ENCODE results near the gene CDX2.
"Not testable (repeated sequence)": the region's sequence is repeated elsewhere in the genome, so short reads cannot be mapped to it uniquely, and the experiment has no call there.

The CDX2 gene

GRCh38 chr13:27965343-27965739, 3.8 kb downstream of the CDX2 start:
- no peak for DNase-seq (ENCODE audit: low spot score)

GRCh38 chr13:27964741-27965323, 4.3 kb downstream of the CDX2 start:
- no peak for DNase-seq (ENCODE audit: low spot score)

- DNase-seq (ENCODE audit: low spot score) = not testable (repeated sequence)
These were observed 4.9 kb downstream of the CDX2 start for GRCh38 chr13:27964206-27964605.

GRCh38 chr13:27963491-27963890, 5.6 kb downstream of the CDX2 start:
- no peak for DNase-seq (ENCODE audit: low spot score)

GRCh38 chr13:27962982-27963381, 6.1 kb downstream of the CDX2 start:
- no peak for DNase-seq (ENCODE audit: low spot score)

- no peak for DNase-seq (ENCODE audit: low spot score)
These were observed 6.8 kb downstream of the CDX2 start for GRCh38 chr13:27962128-27962841.

- DNase-seq (ENCODE audit: low spot score) = no peak
These were observed 7.7 kb downstream of the CDX2 start for GRCh38 chr13:27961227-27962085.

DNA sequence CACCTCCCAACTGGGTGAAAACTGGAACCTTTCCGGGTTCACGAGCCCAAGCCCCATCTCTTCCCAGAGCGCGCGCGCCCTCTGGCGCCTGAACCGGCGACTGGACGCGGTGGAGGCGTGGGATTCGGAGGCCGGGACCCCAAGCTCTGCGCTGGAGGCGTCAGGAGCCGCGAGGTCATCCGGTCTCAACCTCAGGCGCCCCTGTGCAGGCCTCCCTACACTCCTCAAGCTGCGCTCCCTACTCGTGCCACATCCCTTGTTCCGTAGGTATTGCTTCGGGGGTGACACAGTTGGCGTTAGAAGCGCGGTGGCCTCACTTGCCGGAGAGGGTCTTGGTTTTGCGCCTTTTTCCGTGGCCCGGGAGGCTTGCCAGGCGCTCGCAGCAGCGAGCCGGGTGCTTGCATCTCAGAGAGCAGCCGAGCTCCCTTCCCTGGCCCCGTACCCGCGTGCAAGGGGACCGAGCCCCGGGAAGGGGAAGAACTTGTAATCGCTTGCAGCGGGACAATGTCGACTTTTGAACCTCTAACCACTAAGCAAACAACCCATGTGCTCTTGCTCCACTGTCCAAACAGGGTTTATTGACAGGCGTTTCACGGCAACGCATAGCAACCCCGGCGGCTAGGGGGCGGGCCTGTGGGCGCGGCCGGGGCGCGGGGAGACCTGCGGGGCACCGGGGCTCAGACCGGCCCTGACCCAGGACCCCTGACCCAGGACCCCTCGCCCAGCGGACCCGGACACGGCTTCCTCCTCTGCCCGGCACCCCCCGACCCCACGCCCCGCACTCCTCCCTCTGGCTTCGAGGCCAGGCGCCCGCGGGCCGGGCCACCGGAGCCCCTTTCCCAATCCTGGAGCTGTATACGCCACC, 8.5 kb downstream of the CDX2 start:
- no peak for DNase-seq (ENCODE audit: low spot score)

- no peak for DNase-seq (ENCODE audit: low spot score)
These were observed 9.1 kb downstream of the CDX2 start for GRCh38 chr13:27959976-27960361.

DNA sequence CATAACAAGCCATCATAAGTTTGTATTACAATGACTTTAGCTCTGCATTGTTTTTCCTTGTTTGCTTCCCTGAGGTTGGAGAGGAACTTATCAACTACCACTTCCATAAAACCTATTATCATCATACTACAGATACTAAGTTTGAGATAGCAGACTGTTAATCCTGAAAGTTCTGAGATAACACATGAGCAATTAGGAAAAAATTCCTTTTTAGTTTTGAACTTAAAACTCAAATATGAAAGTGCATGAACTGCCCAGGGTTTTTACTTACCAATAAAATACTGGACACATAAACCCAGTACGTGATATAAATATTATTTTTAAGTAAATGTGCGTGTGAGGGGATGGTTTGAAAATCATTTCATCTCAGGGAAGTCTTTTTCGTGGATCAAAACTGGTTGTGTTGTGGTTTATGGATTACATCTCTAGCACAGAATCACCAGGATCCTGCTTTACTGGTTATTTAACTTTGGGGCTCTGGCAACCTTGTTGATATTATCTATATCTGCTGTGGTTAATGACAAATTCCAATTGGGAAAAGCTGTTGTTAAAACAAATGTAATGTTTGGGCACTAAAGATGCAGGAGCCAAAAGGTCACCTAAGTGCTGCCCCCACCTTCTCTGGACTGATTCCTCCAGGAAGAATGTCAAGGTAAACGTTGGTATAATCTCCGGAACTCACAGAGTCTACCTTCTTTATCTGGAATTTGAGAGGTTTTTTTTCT, 12.4 kb downstream of the CDX2 start:
- no peak for DNase-seq (ENCODE audit: low spot score)

GRCh38 chr13:27955014-27955591, 14.0 kb downstream of the CDX2 start:
- DNase-seq (ENCODE audit: low spot score) = no peak

GRCh38 chr13:27954406-27954851, 14.7 kb downstream of the CDX2 start:
- DNase-seq (ENCODE audit: low spot score) = peak; percentile 64

GRCh38 chr13:27953676-27954405, 15.3 kb downstream of the CDX2 start:
- peak; percentile 86 for DNase-seq (ENCODE audit: low spot score)

DNA sequence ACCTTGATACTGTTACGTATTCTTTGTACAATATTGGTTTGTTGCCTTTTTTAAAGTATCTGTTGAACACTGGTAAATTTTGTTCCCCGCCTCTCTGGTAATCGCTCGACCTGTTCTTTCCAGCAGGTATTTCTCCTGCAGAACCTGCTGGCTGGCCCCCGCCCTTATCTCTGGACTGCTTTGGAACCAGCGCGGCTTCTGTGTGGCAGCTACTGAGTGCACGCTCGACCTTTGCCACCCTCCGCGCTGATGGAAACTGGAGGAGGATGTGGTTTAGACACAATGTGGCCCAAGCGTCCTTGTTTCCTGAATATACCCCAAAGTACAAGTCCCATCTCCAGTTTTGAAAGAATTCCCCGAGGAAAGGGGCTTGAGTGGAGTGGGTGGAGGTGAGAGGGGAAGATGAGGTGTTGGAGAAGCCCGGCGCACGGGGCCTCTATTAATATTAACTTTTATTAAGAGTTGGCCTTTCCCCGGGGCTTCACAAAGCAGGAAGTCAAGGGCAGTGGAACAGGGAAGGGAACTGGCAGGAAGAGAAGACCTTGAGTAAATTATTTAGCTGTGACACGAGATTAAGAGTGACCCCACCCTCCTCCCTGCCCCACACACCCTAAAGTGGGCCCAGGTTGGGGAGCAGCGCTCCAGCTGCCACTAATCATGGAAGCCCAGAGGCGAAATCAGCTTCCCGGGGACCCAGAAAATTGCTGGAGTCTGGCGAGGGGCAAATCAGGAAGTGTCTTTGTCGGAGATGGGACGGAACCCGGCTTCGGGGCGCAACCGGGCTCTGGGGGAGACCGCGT, 16.0 kb downstream of the CDX2 start:
- DNase-seq (ENCODE audit: low spot score) = peak; percentile 49

DNA sequence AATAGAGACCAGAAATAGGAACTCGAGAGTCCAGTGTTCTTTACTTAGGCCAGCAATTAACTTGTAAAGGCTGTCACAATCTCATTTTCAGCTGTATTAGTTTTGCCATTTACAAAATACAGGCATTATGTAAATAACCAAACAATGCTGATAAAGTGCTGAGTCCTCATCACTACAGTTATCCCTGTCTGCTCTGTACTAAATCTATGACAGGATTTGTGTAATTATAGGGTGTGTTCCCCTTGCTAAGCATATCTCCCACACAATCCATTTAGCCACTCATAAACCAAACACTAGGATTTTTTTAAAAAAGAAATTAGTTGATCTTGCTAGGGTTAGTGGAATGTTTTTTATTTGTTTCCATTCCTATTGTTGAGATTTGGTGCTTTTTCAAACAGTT, 26.1 kb downstream of the CDX2 start:
- DNase-seq (ENCODE audit: low spot score) = no peak

GRCh38 chr13:27933580-27934328, 35.4 kb downstream of the CDX2 start:
- no peak for DNase-seq (ENCODE audit: low spot score)

GRCh38 chr13:27933118-27933517, 36.0 kb downstream of the CDX2 start:
- no peak for DNase-seq (ENCODE audit: low spot score)

- no peak for DNase-seq (ENCODE audit: low spot score)
These were observed 39.2 kb downstream of the CDX2 start for GRCh38 chr13:27929868-27930267.

All from left forelimb (tissue), 1 donor.